Measurements from ENCODE around the gene CCDC69.
"Not testable (repeated sequence)": the region's sequence is repeated elsewhere in the genome, so short reads cannot be mapped to it uniquely, and the experiment has no call there.

The CCDC69 gene

DNA sequence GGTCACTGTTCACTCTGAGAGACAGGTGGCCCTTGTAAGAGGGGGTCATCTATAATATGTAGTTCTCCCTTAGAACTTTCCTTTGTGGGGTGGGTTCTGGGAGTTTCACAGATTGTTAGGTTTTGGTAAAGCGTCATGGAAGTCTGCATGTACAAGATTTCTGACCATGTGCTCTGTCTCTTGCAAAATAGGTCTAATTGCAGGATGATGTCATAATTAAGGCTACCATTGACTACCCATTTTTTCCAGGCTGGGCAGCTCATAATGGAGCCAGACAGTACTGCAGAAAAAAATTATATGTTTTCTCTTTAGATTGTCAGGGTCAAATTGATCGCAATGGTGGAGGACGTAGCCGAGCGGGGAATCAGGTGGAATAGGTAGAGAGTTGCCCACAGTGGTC, 25.4 kb upstream of the CCDC69 start:
- H3K27ac ChIP-seq: no peak overlapping the region
- no peak for DNase-seq (ENCODE audit: low read depth, low spot score)

DNA sequence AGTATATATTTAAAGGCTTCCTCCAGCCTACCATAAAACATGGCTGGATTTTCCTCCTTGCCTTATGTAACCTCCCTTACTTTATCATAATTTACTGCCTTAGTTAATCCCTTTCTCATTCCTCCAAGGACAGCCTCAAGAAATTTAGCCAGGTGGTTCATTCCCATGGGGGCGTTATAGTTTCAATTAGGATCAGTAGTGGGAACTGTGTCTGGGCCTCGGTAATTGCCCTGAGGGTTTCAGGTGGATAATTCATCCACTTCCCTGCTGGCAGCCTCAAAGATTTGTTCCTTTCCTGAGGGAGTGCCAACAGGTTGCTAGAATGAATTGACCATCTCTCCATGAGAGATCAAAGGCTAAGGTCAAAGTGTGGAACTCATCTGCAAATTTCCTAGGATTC, 24.8 kb upstream of the CCDC69 start:
- H3K27ac ChIP-seq: no peak overlapping the region
- no peak for DNase-seq (ENCODE audit: low read depth, low spot score)

DNA sequence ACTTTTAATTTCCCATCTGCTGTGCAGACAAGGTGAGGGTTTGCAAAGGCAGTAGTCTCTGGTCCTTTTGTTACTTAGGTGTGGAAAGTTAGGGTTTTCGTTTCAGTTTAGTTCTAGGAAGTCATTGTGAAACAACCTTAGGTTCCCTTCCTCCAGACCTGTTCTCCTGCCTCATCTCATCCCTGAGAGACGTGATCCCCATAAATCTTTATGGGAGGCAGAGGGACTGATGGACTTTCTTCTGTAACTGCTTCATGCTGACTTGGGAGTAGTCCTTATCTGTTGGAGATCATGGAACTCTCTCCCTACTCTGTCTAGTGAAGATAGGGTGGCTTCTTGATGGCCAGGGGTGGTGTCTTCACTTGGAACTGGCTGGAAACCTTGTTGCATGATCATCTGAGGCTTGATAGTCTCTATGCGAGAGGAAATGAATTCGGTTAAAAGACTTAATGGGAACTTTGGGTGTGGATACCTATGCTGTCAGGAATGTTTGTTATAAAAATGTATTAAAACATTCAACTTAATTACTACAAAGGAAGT, 21.9 kb upstream of the CCDC69 start:
- DNase-seq (ENCODE audit: low read depth, low spot score): no peak
- H3K27ac ChIP-seq: no peak overlapping the region

DNA sequence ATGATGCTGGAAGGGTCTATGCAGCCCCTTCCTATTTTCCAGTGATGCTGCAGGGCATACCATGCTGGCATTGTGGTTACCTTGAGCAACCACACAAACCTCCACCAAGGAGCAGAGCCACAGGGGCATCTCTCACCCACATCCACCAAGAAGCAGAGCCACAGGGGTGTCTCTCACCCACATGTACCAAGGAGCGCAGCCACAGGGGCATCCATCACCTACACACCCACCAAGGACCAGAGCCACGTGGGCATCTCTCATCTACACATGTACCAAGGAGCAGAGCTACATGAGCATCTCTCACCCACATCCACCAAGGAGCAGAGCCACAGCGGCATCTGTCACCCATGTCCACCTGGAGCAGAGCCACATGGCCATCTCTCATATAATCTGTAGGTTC, 20.3 kb upstream of the CCDC69 start:
- DNase-seq (ENCODE audit: low read depth, low spot score): no peak
- no peak overlapping the region for H3K27ac ChIP-seq

DNA sequence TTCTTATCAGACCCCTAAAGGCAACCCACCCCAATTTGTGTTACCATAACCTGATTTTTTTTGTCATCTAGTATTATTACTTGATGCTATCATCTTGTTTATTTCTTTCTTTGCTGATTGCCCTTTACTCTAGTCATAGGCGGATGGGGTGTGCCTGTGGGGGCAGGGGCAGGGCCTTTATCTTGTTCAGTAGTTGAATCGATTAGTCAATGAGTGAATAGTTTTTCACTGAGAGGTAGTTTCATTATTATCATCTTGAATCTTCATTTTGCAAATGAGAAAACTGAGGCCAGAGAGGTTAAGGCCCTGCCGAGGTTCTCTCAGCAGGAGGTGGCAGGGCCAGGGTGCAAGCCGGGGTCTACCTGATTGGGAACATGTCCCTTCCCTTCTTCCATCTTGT, 19.7 kb upstream of the CCDC69 start:
- no peak overlapping the region for H3K27ac ChIP-seq
- DNase-seq (ENCODE audit: low read depth, low spot score): no peak

DNA sequence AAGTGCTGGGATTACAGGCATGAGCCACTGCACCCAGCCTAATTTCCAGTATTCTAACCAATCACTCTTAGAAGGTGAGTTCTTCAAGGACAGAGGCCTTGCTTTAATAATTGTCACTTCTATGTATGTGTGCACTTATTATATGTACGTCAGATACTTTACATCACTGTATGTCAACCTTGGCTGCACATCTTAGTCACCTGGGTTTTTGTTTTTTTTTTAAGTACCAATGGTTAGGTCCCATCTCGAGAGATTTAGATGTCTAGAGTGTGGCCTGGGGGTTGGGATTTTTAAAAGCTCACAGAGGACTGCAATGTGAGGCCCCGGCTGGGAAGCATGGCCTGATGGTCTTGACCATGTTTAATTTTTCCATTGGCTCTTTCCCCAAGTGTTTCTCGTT, 19.2 kb upstream of the CCDC69 start:
- no peak for DNase-seq (ENCODE audit: low read depth, low spot score)
- no peak overlapping the region for H3K27ac ChIP-seq

DNA sequence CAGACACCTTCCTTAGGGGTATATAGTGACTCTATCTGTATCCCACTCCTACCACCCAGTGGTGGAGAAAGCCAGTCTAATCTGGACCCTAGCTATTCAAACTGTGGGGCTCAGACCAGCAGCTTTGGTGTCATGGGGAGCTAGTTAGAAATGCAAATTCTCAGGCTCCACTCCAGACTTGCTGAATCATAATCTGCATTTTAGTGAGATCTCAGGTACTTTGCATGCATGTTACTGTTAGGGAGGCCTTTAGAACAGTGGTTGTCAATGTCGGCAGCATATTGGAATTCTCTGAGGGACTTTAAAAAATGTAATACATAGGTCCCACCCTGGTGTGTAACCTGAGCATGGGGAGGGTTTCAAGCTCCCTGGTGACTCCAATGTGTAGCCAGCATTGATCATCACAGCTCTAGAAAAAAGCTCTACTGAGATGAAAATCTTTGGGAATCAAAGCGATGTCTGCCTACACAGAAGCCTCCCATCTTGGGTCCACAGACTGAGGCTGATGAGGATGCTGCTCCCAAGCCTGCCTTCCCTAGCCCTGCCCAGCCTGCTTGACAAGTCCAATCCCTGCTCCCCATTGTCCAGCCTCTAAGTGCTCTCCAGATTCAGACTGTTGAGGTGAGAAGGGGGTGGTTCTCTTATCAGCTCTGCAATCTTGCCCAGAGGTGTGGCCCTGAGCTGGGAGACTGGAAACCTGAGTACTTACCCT, 17.2 kb upstream of the CCDC69 start:
- no peak overlapping the region for H3K27ac ChIP-seq
- DNase-seq (ENCODE audit: low read depth, low spot score): no peak

DNA sequence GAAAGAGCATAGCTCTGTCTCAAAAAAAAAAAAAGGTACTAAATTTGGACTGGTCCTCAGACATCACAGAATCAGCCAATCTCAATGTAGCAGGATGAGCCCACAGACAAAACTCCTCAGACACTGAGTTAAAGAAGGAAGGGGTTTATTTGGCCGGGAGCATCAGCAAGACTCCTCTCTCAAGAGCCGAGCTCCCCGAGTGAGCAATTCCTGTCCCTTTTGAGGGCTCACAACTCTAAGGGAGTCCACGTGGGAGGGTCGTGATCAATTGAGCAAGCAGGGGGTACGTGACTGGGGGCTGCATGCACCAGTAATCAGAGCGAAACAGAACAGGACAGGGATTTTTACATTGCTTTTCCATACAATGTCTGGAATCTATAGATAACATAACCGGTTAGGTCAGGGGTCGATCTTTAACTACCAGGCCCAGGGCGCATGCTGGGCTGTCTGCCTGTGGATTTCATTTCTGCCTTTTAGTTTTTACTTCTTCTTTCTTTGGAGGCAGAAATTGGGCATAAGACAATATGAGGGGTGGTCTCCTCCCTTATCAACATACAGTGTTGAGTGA, 16.5 kb upstream of the CCDC69 start:
- H3K27ac ChIP-seq; DNase-seq (ENCODE audit: low read depth, low spot score): not testable (repeated sequence)

DNA sequence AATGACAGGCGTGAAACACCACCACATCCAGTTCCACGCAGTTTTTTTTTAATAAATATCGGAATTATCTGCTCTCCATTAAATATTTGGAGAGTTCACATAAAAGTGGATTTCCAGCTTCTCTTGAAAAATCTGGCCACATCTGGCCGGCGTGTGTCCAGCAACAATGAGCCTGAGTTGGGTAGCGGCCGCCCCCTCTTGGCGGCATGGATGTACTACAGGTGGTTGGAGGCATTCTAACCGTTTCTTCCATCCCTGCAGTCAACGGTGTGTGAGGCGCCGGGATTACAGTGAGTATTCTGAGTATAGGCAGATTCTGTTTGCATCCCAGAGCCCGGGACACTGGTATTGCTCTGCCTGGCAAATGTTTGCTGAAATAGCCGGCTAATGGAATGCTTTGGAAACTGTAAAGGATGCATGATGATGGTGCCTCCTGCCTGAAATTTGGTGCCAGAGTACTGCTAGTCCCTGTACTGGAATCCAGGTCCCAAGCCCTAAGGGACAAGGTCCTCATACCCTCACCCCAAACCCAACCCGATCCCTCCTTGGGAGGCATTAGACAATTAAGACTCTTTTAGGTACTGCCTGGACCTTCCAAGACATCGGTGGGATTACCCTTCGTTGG, 15.5 kb upstream of the CCDC69 start:
- no peak overlapping the region for H3K27ac ChIP-seq
- no peak for DNase-seq (ENCODE audit: low read depth, low spot score)

DNA sequence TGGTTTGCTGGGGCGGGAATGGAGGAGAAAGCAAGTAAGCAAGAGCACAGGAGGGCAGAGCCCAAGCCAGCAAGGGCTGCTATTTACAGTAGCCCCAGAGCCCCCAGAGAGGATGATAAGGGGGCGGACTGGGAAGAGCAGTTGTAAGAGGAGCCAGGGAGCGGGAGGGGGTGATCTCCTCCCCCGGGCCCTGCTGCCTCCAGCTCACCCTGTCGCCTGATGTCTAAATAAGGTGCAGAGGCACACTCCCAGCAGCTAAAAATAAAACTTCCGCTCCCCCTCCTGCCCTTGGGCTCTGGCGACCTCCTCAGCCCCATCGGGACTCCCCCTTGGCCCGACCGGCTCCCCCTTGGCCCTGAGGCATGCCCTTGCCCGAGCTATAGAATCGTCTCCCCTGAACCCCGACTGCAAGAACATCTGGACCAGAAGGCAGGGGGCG, 14.4 kb upstream of the CCDC69 start:
- DNase-seq (ENCODE audit: low read depth, low spot score): no peak
- H3K27ac ChIP-seq: no peak overlapping the region

DNA sequence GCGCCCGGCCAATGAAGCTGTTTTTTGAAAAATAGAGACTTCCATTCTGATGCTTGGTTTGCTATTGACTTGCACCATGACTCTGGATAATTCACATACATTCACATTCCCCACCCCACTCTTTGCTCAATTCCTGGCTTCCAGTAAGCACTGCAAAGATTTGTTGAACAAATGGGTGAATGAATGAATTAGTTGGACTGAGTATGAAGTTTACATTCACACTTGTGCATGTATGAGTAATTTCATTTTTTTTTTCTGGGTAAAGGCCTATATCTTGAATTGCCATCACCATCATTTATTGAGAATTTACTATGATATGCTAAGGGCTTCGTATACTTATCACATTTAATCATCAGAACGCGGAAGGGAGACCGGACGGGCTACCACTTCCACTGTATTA, 13.8 kb upstream of the CCDC69 start:
- H3K27ac ChIP-seq: no peak overlapping the region
- no peak for DNase-seq (ENCODE audit: low read depth, low spot score)

DNA sequence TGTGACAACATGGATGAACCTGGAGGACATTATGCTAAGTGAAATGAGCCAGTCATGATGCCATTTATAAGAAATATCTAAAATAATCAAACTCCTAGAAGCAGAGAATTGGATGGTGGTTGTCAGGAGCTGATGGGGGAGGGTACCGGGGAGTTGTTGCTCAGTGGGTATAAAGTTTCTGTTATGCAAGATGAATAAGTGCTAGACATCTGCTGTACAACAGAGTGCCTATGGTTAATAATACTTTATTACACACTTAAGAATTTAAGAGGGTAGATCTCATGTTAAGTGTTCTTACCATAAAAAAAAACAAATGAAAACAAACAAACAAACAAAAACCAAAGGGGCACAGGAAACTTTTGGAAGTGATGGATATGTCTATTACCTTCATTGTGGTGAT, 13.0 kb upstream of the CCDC69 start:
- no peak overlapping the region for H3K27ac ChIP-seq
- no peak for DNase-seq (ENCODE audit: low read depth, low spot score)

DNA sequence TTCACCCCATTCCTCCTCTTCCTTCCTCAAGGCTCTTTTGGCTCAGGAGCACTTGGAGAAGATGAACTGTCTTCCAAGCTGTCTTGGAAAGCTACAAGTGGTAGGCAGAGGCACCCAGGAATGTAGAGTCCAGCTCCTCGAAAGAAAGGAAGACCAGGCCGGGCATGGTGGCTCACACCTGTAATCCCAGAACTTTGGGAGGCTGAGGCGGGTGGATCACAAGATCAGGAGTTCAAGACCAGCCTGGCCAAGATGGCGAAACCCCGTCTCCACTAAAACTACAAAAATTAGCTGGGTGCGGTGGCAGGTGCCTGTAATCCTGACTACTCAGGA, 11.3 kb upstream of the CCDC69 start:
- not testable (repeated sequence) for H3K27ac ChIP-seq

DNA sequence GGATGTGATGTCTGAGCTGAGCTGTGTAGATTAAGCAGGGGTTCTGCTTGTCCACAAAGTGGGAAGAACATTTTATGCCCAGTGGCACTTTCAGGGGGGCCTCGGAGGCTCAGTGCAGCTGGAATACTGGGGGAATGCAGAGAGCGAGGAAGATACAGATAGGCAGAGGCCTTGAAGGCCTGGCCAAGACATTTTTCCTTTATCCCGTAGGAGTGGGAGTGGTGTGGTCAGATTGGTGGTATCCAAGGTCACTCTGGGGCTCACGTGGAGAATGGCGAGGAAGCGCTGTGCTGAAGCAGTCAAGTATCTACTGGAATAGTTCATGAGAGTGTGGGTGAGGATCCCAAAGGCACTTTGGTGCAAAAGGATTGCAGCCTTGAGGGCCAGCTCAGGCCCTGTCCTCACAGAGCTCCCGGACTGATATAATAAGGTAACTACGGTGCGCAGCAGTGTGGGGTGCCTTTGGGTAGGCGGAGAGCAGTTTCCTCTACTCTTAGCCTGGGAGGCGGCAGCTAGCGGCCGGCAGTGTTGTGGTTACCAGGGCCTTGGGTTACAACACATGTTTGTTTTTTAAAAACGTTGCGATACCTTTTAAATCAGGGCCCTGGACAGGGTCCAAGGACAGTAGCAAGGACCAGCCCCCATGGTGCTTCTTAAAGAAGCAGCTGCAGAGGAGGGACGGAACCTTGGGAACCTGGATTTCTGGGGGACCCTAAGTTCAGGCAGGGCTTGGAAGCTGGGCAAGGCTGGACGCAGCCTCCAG, 10.8 kb upstream of the CCDC69 start:
- DNase-seq (ENCODE audit: low read depth, low spot score): no peak
- H3K27ac ChIP-seq: no peak overlapping the region

More for the DNA sequence above, 11.3 kb upstream of the CCDC69 start:
- not testable (repeated sequence) for DNase-seq (ENCODE audit: low read depth, low spot score)

DNA sequence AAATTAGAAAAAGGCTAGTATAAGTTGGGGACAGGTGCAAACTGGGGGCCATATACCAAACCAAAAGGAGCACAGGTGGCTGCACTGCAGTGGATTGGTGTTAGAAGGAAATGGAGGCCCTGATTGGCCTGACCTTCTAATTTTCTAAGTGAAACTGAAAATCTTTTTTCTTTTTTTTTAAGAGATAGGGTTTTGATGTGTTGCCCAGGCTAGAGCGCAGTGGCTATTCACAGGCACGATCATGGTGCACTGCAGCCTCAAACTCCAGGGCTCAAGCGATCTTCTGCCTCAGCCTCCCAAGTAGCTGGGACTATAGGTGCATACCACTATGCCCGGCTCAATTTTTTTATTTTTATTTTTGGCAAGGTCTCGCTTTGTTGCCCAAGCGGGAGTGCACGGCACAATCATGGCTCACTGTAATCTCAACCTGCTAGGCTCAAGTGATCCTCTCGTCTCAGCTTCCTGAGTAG, 9.8 kb upstream of the CCDC69 start:
- DNase-seq (ENCODE audit: low read depth, low spot score): no peak
- no peak overlapping the region for H3K27ac ChIP-seq

DNA sequence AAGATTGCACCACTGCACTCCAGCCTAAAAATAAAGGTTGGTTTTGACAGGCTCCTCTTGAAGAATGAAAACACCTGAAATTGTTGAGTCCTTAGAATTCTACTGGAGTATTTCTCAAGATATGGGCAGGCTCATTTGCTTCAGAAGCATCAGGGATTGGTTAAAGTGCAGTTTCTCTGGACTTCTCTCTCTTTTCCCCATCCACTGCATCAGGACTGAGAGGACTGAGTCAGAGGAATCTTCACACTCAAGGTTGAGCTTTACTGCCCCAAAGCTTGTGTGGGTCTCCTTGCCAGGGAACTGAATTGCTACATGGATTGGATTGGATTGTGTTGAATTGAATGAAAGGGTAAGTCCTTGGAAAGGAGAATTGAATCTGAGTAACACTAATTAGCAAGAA, 7.5 kb upstream of the CCDC69 start:
- H3K27ac ChIP-seq: no peak overlapping the region
- no peak for DNase-seq (ENCODE audit: low read depth, low spot score)

DNA sequence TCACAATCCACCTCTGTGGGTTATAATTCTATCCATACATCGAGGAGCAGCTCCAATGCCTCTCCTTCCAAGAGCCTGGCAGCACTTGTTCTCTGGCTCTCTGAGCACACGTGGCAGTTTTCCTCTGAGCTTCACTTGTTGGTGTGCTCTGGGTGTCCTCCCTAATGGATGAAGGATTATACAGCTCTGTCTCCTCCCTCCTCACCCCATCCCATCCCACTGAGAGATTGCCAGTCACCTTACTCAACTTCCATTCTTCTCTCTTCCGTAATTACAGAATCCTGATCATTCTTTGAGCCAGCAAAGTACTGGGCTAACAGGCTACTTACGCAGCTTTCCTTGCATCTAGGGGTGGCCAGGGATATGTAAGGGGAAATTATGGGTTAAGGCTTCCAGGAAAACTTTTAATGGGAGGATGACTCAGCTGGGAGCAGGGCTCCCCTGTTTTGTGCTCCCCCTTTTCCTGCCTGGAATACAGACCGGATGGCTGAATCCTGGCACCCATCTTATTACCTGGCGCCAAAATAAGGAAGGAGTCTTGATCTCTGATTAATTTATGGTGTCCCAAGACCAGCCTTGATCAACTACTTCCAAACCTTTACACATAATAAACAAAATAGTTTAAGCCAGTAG, 6.3 kb upstream of the CCDC69 start:
- H3K27ac ChIP-seq: no peak overlapping the region
- no peak for DNase-seq (ENCODE audit: low read depth, low spot score)

DNA sequence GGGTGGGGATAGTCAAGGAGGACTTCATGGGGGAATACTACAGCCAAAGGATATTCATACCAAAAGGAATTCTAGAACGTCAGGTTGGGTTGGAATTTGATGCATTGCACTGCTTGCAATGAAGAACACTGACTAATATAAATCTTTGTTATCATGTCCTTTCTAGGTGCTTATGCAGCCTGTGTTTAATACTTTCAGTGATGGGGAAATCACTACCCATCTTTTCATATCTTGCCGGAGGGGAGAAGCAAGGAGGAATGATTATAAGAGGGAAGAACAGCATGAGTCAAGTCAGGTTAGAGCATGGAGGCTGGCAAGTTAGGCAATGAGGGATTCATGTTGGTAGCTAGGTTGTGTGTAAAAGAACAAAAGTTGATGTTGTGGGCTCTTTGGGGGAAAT, 5.1 kb upstream of the CCDC69 start:
- no peak for DNase-seq (ENCODE audit: low read depth, low spot score)

DNA sequence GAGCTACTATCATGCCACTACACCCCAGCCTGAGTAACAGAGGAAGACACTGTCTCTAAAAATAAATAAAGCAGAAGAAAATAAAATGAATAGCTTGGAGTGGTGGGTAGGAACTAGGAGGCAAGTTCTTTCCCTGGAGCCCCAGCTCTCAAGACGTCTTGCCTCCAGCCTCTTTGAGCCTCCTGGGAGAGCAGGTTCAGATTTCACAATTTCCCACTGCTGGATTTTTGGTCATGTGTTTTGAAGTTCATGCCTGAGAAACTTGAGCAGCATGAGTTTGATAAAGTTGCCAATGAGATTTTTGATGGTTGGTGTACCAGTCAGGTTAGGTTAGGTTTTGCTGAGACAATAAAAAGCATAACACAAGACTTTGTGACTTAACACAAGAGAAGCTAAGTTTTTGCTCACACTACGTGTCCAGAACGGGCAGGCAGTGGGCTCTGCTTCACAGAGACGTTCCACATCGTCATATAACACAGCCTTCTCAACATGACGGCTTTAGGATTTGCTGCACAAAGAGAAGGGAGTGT, 4.1 kb upstream of the CCDC69 start:
- DNase-seq (ENCODE audit: low read depth, low spot score): no peak

More for the DNA sequence above, 5.1 kb upstream of the CCDC69 start:
- no peak overlapping the region for H3K27ac ChIP-seq

DNA sequence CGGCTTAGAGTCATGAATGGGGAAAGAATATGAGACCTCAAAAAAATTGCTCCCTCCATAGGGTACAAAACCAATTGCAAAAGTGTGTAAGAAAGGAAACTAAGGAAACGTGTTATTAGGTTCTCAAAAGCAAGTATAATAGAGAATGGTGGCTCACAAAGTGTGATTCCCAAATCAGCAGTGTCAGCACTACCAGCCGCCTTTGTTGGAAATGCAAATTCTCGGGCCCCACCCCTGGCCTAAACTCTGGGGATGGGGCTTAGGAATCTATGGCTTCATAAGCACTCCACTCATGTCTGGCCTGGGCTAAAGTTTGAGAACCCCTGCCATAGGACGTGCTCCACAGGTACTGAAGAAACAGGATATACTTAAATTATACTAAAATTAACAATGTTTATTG, 1.6 kb upstream of the CCDC69 start:
- no peak overlapping the region for H3K27ac ChIP-seq
- no peak for DNase-seq (ENCODE audit: low read depth, low spot score)

More for the DNA sequence above, 4.1 kb upstream of the CCDC69 start:
- no peak overlapping the region for H3K27ac ChIP-seq

Data from epithelial cell of prostate (primary cell).